Skin of body (tissue), 2 donors: ENCODE measurements around the gene PRRT2. TPM values are rescaled to one million over a fixed set of nuclear protein-coding genes. Genes with fewer than 3 reads are reported as not detected.

Experiments used
- DNase-seq: peaks from one replicate; lab custom pipeline; 2025; lab: John Stamatoyannopoulos, UW
- total RNA-seq: library from RNA; depleted of rRNA; stranded (reverse); fragments of >200 nt; gene quantifications from one replicate; pipeline ENCODE4 v1.2.3, GENCODE V29; 2014

The PRRT2 gene
- total RNA-seq, 1 donor from 2014 or later = 3.6 TPM

- peak; percentile 77 for DNase-seq
Observed at GRCh38 chr16:29811170-29811895, 660 bp upstream of the PRRT2 start.

- no peak for DNase-seq
Observed at GRCh38 chr16:29812754-29813643, 1.0 kb downstream of the PRRT2 start.

GRCh38 chr16:29813644-29814562 is 1.9 kb downstream of the PRRT2 start:
- DNase-seq = no peak

GRCh38 chr16:29814592-29814991 is 2.6 kb downstream of the PRRT2 start:
- DNase-seq = no peak

- no peak for DNase-seq
Observed at GRCh38 chr16:29815032-29815721, 3.2 kb downstream of the PRRT2 start.

GRCh38 chr16:29815793-29816693 is 4.0 kb downstream of the PRRT2 start, which contains the start of gene PAGR1:
Gene PAGR1, plus strand, starts transcription at chr16:29816152. Its CDS starts 374 bp downstream, at chr16:29816526.
- DNase-seq = peak; percentile 99

- no peak for DNase-seq
Observed at GRCh38 chr16:29816694-29817441, 4.9 kb downstream of the PRRT2 start.

GRCh38 chr16:29818082-29818481 is 6.1 kb downstream of the PRRT2 start:
- DNase-seq = no peak

- DNase-seq = no peak
Observed at GRCh38 chr16:29819506-29819905, 7.5 kb downstream of the PRRT2 start.

- peak; percentile 56 for DNase-seq
Observed at GRCh38 chr16:29820271-29820701, 8.3 kb downstream of the PRRT2 start, which contains the start of gene MVP. Gene MVP, plus strand, starts transcription at chr16:29820462. Its CDS starts 10,088 bp downstream, at chr16:29830550.

- no peak for DNase-seq
Observed at GRCh38 chr16:29820730-29821642, 9.0 kb downstream of the PRRT2 start.

GRCh38 chr16:29821643-29822115 is 9.7 kb downstream of the PRRT2 start:
- no peak for DNase-seq

- DNase-seq = no peak
Observed at GRCh38 chr16:29824589-29825144, 12.7 kb downstream of the PRRT2 start.

- no peak for DNase-seq
Observed at GRCh38 chr16:29825145-29826044, 13.4 kb downstream of the PRRT2 start.

GRCh38 chr16:29826342-29826695 is 14.3 kb downstream of the PRRT2 start:
- no peak for DNase-seq

- DNase-seq = no peak
Observed at GRCh38 chr16:29830774-29831173, 18.8 kb downstream of the PRRT2 start.
